Measurements from ENCODE around the gene TOMM6.

The TOMM6 gene

DNA sequence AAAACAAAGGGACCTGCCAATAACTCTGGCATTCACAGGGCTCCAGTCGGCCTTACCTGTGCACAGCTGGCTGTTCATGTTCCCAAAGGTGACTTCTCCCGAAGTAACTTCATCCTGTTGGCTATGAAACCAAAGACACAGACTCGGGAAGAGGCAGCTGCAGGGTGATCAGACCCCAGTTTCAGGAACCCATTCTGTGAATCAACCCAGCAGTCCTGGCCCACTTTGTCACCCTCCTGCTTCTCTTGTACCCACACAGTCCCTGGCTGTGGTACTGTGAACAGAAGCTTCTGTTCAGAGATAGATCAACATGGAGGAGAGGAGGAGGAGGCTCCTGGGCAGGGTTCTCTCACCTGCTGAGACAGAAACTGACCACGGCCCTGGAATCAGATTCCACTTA, 31.6 kb upstream of the TOMM6 start:
- no peak overlapping the region for H3K4me3 ChIP-seq (replicated peaks; ENCODE audit: low read depth, low read length)
- TF ChIP-seq, protein P1, sequence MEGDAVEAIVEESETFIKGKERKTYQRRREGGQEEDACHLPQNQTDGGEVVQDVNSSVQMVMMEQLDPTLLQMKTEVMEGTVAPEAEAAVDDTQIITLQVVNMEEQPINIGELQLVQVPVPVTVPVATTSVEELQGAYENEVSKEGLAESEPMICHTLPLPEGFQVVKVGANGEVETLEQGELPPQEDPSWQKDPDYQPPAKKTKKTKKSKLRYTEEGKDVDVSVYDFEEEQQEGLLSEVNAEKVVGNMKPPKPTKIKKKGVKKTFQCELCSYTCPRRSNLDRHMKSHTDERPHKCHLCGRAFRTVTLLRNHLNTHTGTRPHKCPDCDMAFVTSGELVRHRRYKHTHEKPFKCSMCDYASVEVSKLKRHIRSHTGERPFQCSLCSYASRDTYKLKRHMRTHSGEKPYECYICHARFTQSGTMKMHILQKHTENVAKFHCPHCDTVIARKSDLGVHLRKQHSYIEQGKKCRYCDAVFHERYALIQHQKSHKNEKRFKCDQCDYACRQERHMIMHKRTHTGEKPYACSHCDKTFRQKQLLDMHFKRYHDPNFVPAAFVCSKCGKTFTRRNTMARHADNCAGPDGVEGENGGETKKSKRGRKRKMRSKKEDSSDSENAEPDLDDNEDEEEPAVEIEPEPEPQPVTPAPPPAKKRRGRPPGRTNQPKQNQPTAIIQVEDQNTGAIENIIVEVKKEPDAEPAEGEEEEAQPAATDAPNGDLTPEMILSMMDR (IDR thresholded peaks at IDR 0.05; ENCODE audit: low read depth, low read length, missing control alignments) = no peak
- no peak for DNase-seq (ENCODE audit: extremely low read depth, low read depth)

DNA sequence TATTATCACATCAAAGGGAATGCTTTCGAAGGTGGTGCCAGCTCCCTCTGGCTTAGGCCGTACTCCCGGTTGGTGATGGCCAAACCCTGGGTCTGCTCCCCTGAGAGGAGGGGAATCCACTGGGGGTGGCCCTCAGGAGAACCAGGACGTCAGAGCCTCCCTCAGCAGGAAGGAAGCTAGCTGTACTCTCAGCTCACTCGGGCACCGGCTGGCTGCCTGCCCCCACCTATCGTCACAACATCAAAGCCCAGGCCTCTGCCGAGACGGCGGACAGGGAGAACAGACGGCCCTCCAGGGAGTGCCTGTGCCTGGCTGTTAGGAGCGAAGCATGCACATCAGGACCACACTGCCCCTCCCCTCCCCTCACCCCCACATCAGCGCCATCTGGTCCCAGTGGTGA, 31.1 kb upstream of the TOMM6 start:
- H3K4me3 ChIP-seq (replicated peaks; ENCODE audit: low read depth, low read length) = no peak overlapping the region
- no peak for DNase-seq (ENCODE audit: extremely low read depth, low read depth)
- TF ChIP-seq, protein P1 (IDR thresholded peaks at IDR 0.05; ENCODE audit: low read depth, low read length, missing control alignments) = no peak

DNA sequence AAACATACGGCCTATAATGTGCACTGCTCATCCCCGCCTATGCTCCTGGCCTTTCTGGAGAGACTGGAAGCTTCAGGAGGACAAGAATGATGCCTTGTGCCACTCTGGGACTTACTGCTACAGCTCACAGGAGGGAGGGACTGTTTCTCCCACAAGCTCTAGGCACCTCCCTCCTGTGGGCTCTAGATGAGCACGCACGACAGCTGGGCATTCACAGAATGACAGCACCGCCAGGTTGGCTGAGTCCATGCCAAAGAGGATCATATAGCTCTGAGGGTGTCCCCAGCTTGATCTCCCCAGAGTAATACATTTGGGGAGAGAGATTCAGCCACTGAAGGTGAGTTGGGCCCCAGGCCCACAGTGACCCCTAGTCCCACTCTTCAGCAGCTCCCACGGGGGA, 30.2 kb upstream of the TOMM6 start:
- TF ChIP-seq, protein P1 (IDR thresholded peaks at IDR 0.05; ENCODE audit: low read depth, low read length, missing control alignments) = no peak
- no peak overlapping the region for H3K4me3 ChIP-seq (replicated peaks; ENCODE audit: low read depth, low read length)
- DNase-seq (ENCODE audit: extremely low read depth, low read depth) = no peak

DNA sequence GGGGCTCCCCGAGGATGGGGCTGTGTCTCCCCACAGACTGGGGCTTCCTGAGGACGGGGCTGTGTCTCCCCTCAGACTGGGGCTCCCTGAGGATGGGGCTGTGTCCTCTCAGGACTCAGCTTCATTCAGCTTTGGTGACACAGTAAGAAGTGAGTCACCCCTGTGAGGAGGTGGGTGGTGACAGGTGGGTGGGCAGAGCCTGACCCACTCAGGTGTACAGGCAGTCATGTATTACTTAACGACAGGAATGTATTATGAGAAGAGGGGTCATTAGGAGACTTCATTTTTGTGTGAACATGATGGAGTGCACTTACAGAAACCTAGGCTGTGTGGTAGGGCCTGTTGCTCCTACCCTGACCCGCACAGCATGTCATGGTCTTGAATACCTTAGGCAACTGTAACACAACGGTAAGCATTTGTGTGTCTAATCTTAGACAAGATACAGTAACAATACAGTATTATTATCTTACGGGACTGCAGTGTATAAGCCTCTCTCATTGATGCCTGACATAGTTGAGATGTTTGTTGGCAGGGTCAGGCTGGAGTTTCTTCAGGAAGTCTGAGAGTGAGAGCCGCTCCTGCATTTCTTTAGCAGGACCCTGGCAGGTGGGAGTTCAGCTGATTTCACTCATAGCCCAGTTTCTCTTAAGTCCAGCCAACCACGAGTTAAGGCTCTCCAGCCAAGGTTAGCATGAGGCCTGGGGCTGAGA, 29.4 kb upstream of the TOMM6 start:
- TF ChIP-seq, protein P1 (IDR thresholded peaks at IDR 0.05; ENCODE audit: low read depth, low read length, missing control alignments) = no peak
- no peak overlapping the region for H3K4me3 ChIP-seq (replicated peaks; ENCODE audit: low read depth, low read length)
- DNase-seq (ENCODE audit: extremely low read depth, low read depth) = no peak

DNA sequence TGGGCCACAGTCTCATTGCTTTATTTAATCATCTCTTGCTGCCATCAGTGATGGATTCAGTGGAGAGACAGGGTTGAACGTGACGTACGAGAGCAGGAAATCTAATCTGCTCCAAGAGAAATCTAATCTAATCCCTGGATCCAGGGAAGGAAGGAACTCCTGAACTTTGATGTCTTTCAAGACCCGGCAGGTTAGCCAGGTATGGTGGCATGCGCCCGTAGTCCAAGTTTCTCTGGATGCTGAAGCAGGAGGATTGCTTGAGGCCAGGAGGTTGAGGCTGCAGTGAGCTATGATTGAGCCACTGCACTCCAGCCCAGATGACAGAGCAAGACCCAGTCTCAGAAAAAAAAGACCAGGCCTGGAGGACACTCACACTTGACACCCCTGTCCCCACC, 28.9 kb upstream of the TOMM6 start:
- TF ChIP-seq, protein P1 (IDR thresholded peaks at IDR 0.05; ENCODE audit: low read depth, low read length, missing control alignments) = no peak
- no peak overlapping the region for H3K4me3 ChIP-seq (replicated peaks; ENCODE audit: low read depth, low read length)
- DNase-seq (ENCODE audit: extremely low read depth, low read depth) = no peak

DNA sequence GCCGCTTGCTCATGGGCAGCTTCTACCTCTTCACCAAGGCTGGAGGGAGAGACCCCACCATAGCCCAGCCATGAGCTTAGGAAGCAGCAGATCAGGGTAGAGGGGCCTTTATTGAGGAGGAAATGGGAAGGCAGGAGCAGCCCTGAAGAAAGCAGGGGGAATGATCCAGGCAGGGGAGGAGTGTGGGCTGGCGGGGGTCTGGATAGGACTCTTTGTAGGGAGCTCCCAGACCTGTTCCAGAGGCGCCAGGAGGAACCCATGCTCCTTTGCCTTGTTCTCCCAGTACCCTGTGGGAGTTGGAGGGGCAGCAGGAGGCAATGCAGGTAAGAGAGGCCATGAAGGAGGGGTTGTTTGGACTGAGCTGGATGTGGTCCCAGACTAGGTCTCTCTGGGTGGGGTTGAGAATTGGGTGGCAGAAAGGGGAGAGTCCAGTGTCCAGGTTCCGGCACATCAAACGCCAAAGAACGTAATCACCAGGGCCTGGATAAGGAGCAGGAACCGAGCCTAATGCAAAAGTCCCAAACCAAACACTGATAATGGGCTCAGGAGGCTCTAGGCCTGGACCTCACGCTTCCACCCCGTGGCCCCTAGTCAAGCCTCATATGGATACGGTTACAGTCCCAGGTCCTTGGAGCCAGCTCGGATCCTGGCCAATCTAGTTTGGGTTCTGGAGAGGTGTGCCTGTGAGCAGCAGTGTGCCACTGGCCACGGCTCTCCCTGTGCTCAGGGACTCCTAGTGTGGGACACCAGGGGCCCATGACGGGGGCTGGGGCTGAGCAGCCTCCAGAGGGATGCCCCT, 28.2 kb upstream of the TOMM6 start:
- TF ChIP-seq, protein P1 (IDR thresholded peaks at IDR 0.05; ENCODE audit: low read depth, low read length, missing control alignments) = no peak
- H3K4me3 ChIP-seq (replicated peaks; ENCODE audit: low read depth, low read length) = no peak overlapping the region
- DNase-seq (ENCODE audit: extremely low read depth, low read depth) = no peak
